HepG2 (cell line): ENCODE measurements around the gene MYBL2. TPM values are rescaled to one million over a fixed set of nuclear protein-coding genes. Genes with fewer than 3 reads are reported as not detected.

Source experiments
- BORCS8-MEF2B ChIP-seq: sonication (generic); formaldehyde crosslinking; IDR thresholded peaks from 2 replicates; pipeline ENCODE4 v1.8.0; 2022; ENCODE audit warnings: mild to moderate bottlenecking, missing genetic modification reagents
- CREB3 ChIP-seq: sonication (generic); formaldehyde crosslinking; IDR thresholded peaks from 2 replicates; pipeline ENCODE4 v1.5.0; 2020; ENCODE audit warnings: missing genetic modification reagents
- CREBL2 ChIP-seq: sonication (generic); formaldehyde crosslinking; IDR thresholded peaks from 2 replicates; pipeline ENCODE4 v1.8.1; 2023; ENCODE audit warnings: missing genetic modification reagents, mild to moderate bottlenecking, borderline replicate concordance
- FLYWCH1 ChIP-seq: sonication (generic); formaldehyde crosslinking; IDR thresholded peaks from 2 replicates; pipeline ENCODE4 v1.8.1; 2023; ENCODE audit warnings: mild to moderate bottlenecking, missing genetic modification reagents
- GMEB2 ChIP-seq: IDR thresholded peaks from 2 replicates; pipeline ENCODE4 v1.6.1; 2016; ENCODE audit warnings: missing biosample characterization, missing genetic modification reagents, low read depth
- HMGXB4 ChIP-seq, 2 experiments: sonication (generic) in 1 of 2; formaldehyde crosslinking in 1 of 2; IDR thresholded peaks; 2 replicates each; pipeline versions ENCODE4 v1.4.0 to v1.6.1; 2018 to 2020; ENCODE audit warnings: missing genetic modification reagents in 2 of 2, borderline replicate concordance in 1 of 2, low read depth in 1 of 2, mild to moderate bottlenecking in 1 of 2, missing biosample characterization in 1 of 2
- HNRNPLL ChIP-seq: fragments of 200-400 bp; formaldehyde crosslinking; IDR thresholded peaks from 2 replicates; pipeline ENCODE4 v1.6.1; 2017; ENCODE audit warnings: mild to moderate bottlenecking, low read depth, low read length; ENCODE audit not compliant: poor library complexity, severe bottlenecking
- LCORL ChIP-seq, 2 experiments: fragments of 450-650 bp in 1 of 2; sonication (generic) in 1 of 2; formaldehyde crosslinking in 1 of 2; IDR thresholded peaks; 2 replicates each; pipeline versions ENCODE4 v1.5.0 to v1.6.1; 2017 to 2020; ENCODE audit warnings: antibody characterized with exemption in 1 of 2, missing genetic modification reagents in 1 of 2
- RFXAP ChIP-seq: sonication (generic); formaldehyde crosslinking; IDR thresholded peaks from 2 replicates; pipeline ENCODE4 v1.4.0; 2020; ENCODE audit warnings: missing genetic modification reagents, borderline replicate concordance
- SALL2 ChIP-seq: sonication (generic); formaldehyde crosslinking; IDR thresholded peaks from 2 replicates; pipeline ENCODE4 v1.8.1; 2023; ENCODE audit warnings: mild to moderate bottlenecking, missing genetic modification reagents, inconsistent platforms
- TGIF2 ChIP-seq: IDR thresholded peaks from 2 replicates; pipeline ENCODE4 v1.6.1; 2016; ENCODE audit warnings: control low read depth, missing compliant biosample characterization
- ZFP82 ChIP-seq: sonication (generic); formaldehyde crosslinking; IDR thresholded peaks from 2 replicates; pipeline ENCODE4 v1.5.1; 2020; ENCODE audit warnings: mild to moderate bottlenecking, missing genetic modification reagents, borderline replicate concordance
- ZNF124 ChIP-seq: sonication (generic); formaldehyde crosslinking; IDR thresholded peaks from 2 replicates; pipeline ENCODE4 v1.4.0; 2020; ENCODE audit warnings: missing genetic modification reagents
- ZNF18 ChIP-seq: sonication (generic); formaldehyde crosslinking; IDR thresholded peaks from 2 replicates; pipeline ENCODE4 v1.8.0; 2022; ENCODE audit warnings: mild to moderate bottlenecking, missing genetic modification reagents; ENCODE audit not compliant: insufficient replicate concordance
- ZNF232 ChIP-seq: sonication (generic); formaldehyde crosslinking; IDR thresholded peaks from 2 replicates; pipeline ENCODE4 v1.4.0; 2020; ENCODE audit warnings: missing genetic modification reagents, borderline replicate concordance
- ZNF333 ChIP-seq: sonication (generic); formaldehyde crosslinking; IDR thresholded peaks from 2 replicates; pipeline ENCODE4 v1.4.0; 2020; ENCODE audit warnings: mild to moderate bottlenecking, missing genetic modification reagents, borderline replicate concordance
- ZNF431 ChIP-seq: sonication (generic); formaldehyde crosslinking; IDR thresholded peaks from 2 replicates; pipeline ENCODE4 v1.9.0; 2022; ENCODE audit warnings: missing genetic modification reagents, low read depth, mild to moderate bottlenecking, borderline replicate concordance
- ZNF549 ChIP-seq: sonication (generic); formaldehyde crosslinking; IDR thresholded peaks from 2 replicates; pipeline ENCODE4 v1.5.0; 2020; ENCODE audit warnings: missing genetic modification reagents
- ZNF558 ChIP-seq: sonication (generic); formaldehyde crosslinking; IDR thresholded peaks from 2 replicates; pipeline ENCODE4 v1.9.0; 2022; ENCODE audit warnings: mild to moderate bottlenecking, missing genetic modification reagents, borderline replicate concordance
- ZNF562 ChIP-seq: sonication (generic); formaldehyde crosslinking; IDR thresholded peaks from 2 replicates; pipeline ENCODE4 v1.8.0; 2022; ENCODE audit warnings: missing genetic modification reagents, borderline replicate concordance
- ZNF572 ChIP-seq: sonication (generic); formaldehyde crosslinking; IDR thresholded peaks from 2 replicates; pipeline ENCODE4 v1.5.1; 2020; ENCODE audit warnings: mild to moderate bottlenecking, missing genetic modification reagents
- ZNF772 ChIP-seq: sonication (generic); formaldehyde crosslinking; IDR thresholded peaks from 2 replicates; pipeline ENCODE4 v1.5.0; 2020; ENCODE audit warnings: mild to moderate bottlenecking, missing genetic modification reagents
- ZSCAN29 ChIP-seq: sonication (generic); formaldehyde crosslinking; conservative IDR thresholded peaks from 2 replicates; pipeline ENCODE4 v1.4.0; 2020; ENCODE audit warnings: mild to moderate bottlenecking, missing genetic modification reagents
- ZSCAN30 ChIP-seq: sonication (generic); formaldehyde crosslinking; IDR thresholded peaks from 2 replicates; pipeline ENCODE4 v1.5.0; 2020; ENCODE audit warnings: mild to moderate bottlenecking, missing genetic modification reagents
- polyA plus RNA-seq, 8 experiments: library from polyadenylated mRNA; depleted of rRNA in 3 of 8; stranded (reverse) in 7 of 8; unstranded in 1 of 8; fragments of >200 nt; fragmentation: Illumina TruSeq in 4 of 8; extraction: Trizol in 4 of 8; gene quantifications; 2 replicates each; pipeline versions ENCODE4 v1.2.1 to v1.2.3, GENCODE V29; 2011 to 2016; ENCODE audit warnings: low read depth in 4 of 8, missing spikeins in 1 of 8, mixed read lengths in 1 of 8; ENCODE audit not compliant: insufficient read depth in 1 of 8
- total RNA-seq, 5 experiments: library from RNA; depleted of rRNA; stranded (reverse); fragments of >200 nt; fragmentation: Illumina TruSeq; extraction: Trizol; gene quantifications; 2 replicates each; pipeline ENCODE4 v1.2.3, GENCODE V29; 2016; ENCODE audit warnings: low read depth in 1 of 5

MYBL2 gene
- total and polyA plus RNA-seq, 2 of the 13 experiments (the other 11 are each of a cell fraction or from before 2014, with no cell fraction given), result 11.9 to 66.2 TPM

- TF ChIP-seq ZNF18 (CRISPR knock-in tag), result no peak
- no peak for TF ChIP-seq ZNF549 (CRISPR knock-in tag)
- peak; percentile 64; the same call in 1 of the 2 replicates for TF ChIP-seq ZNF572 (CRISPR knock-in tag)
- TF ChIP-seq FLYWCH1, result no peak
- TF ChIP-seq ZNF562 (CRISPR knock-in tag), result no peak
- no peak for TF ChIP-seq ZNF333
- TF ChIP-seq CREB3 (CRISPR knock-in tag), result no peak
- TF ChIP-seq RFXAP (CRISPR knock-in tag), result no peak
- no peak for TF ChIP-seq ZSCAN29
- no peak for TF ChIP-seq LCORL (IDR thresholded peaks at IDR 0.05)
- peak; percentile 44 for TF ChIP-seq LCORL (CRISPR knock-in tag; IDR thresholded peaks at IDR 0.05)
- peak; percentile 48; the same call in 1 of the 2 replicates for TF ChIP-seq ZNF772 (CRISPR knock-in tag)
- TF ChIP-seq HNRNPLL, result peak; percentile 61
- TF ChIP-seq ZNF558, result no peak
- TF ChIP-seq HMGXB4 (CRISPR knock-in tag; IDR thresholded peaks at IDR 0.05; ENCODE audit: borderline replicate concordance in 1 of 2, low read depth in 1 of 2), result peak; percentile 48 to 58; a peak in 2 of 4 replicates
- TF ChIP-seq GMEB2 (CRISPR knock-in tag), result no peak
- TF ChIP-seq ZNF124 (CRISPR knock-in tag), result no peak
- TF ChIP-seq ZNF232 (CRISPR knock-in tag), result 0 out of 2 replicates have a peak, but pooled peaks have one; percentile 20
- 0 out of 2 replicates have a peak, but pooled peaks have one; percentile 54 for TF ChIP-seq ZFP82 (CRISPR knock-in tag)
- TF ChIP-seq CREBL2 (CRISPR knock-in tag), result no peak
- TF ChIP-seq SALL2 (CRISPR knock-in tag), result peak; percentile 89
- no peak for TF ChIP-seq TGIF2 (CRISPR knock-in tag)
- peak; percentile 78; the same call in 1 of the 2 replicates for TF ChIP-seq ZNF431 (CRISPR knock-in tag)
- TF ChIP-seq BORCS8-MEF2B, result no peak
- no peak for TF ChIP-seq ZSCAN30
Observed at GRCh38 chr20:43749734-43750294, 82.9 kb downstream of the MYBL2 start (continued).
